ENCODE measurements around the gene SORCS3.

- TF ChIP-seq FOXA1 (IDR thresholded peaks at IDR 0.05) (no peak), GABPA (IDR thresholded peaks at IDR 0.05 in 1 of 2, conservative IDR thresholded peaks at IDR 0.05 in 1 of 2) (no peak), CTCF (IDR thresholded peaks at IDR 0.05; ENCODE audit: low read depth, low read length, missing input control) (no peak), MAX (IDR thresholded peaks at IDR 0.05) (no peak), TAF1 (conservative IDR thresholded peaks at IDR 0.05) (no peak), ZBTB33 (IDR thresholded peaks at IDR 0.05) (no peak), YY1 (IDR thresholded peaks at IDR 0.05) (no peak), ATF3 (IDR thresholded peaks at IDR 0.05) (no peak), REST (IDR thresholded peaks at IDR 0.05) (no peak)
Observed at GRCh38 chr10:104931612-104932134, 290.6 kb downstream of the SORCS3 start.
